NB4 (cell line): ENCODE results near the gene NRN1L.

Source experiments
- MYC ChIP-seq: IDR thresholded peaks from 2 replicates; pipeline ENCODE4 v1.6.1; 2011; ENCODE audit warnings: low read depth, low read length
- POLR2A ChIP-seq: IDR thresholded peaks from 2 replicates; pipeline ENCODE4 v1.6.1; 2011; ENCODE audit warnings: mild to moderate bottlenecking; ENCODE audit not compliant: insufficient read length; ENCODE audit errors: extremely low read depth
- TF ChIP-seq, protein P1 (sequence below): IDR thresholded peaks from one replicate; pipeline ENCODE4 v1.5.1; 2012; ENCODE audit warnings: low read depth, low read length

DNA sequence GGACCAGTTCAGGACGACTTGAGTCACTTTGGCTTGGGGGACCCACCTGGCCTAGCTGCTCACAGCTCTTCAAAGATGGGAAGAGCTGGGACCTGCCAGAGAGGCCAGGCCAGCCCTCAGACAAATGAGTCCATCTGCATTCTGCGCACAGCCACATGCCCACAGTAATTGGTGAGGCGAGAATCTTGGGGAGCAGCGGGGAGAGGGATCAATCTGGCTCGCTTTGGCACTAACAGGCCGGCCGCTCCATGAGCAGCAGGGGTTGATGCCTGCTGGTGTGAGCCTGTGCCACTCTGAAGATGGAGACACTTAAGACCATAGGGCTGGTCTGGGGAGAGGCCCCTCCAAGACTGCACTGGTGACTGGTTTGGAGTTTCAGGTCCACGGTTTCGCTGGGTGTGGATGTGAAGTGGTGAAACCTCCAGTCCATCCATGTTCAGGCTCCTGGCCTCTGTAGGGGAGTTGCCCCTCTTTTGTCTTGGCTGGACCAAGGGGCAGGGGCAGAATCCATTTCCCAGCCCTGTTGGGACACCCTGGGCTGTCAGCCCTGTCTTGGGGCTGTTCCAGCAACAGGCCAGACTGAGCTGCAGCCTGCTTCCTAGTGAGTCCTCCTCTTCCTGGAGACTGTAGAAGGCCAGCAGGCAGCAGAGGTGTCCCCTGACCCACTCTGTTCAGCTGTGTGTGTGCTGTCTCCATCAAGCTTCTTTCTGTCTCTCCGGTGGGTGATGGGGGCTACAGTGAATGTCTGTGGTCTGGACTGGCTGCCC is 39.6 kb downstream of the NRN1L start:
- TF ChIP-seq, protein P1, sequence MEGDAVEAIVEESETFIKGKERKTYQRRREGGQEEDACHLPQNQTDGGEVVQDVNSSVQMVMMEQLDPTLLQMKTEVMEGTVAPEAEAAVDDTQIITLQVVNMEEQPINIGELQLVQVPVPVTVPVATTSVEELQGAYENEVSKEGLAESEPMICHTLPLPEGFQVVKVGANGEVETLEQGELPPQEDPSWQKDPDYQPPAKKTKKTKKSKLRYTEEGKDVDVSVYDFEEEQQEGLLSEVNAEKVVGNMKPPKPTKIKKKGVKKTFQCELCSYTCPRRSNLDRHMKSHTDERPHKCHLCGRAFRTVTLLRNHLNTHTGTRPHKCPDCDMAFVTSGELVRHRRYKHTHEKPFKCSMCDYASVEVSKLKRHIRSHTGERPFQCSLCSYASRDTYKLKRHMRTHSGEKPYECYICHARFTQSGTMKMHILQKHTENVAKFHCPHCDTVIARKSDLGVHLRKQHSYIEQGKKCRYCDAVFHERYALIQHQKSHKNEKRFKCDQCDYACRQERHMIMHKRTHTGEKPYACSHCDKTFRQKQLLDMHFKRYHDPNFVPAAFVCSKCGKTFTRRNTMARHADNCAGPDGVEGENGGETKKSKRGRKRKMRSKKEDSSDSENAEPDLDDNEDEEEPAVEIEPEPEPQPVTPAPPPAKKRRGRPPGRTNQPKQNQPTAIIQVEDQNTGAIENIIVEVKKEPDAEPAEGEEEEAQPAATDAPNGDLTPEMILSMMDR: no peak
- no peak for TF ChIP-seq MYC
- no peak for TF ChIP-seq POLR2A
